DMS79 (cell line): ENCODE results near the gene CDH23.
"Not testable (repeated sequence)": the region's sequence is repeated elsewhere in the genome, so short reads cannot be mapped to it uniquely, and the experiment has no call there.

Experiments
- DNase-seq: peaks from one replicate; lab custom pipeline; 2025; lab: John Stamatoyannopoulos, UW

The CDH23 gene

DNA sequence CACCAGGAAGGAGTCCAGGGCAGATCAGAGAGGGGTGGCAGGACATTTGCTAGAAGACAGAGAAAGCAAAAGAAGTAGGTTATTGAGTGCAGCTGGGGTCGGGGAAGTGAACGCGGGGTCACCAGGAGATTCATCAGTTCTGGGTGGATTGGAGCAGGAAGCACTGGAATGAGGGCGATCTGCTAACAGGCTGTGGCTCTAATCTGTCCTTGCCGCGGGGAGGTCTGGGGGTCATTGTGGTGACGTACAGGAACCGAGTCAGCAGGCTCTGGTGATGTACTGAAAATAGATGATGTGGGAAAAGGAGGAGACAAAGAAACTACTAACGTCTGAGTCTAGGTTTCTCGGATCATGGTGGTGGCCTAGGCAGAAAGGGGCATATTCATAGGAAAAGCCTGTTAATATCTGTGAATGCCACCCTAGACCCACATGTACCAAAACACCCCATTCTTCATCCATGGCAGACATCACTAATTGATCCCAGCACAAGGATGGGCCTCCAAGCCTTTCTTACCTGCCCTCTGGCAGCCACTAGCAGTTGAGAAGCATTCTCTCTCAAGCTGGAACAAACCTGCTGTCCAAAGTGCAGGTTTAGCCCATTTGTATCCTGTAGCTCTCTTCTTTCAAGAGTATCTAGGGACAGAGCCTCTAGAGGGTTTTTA is 188.3 kb downstream of the CDH23 start:
- DNase-seq: no peak

DNA sequence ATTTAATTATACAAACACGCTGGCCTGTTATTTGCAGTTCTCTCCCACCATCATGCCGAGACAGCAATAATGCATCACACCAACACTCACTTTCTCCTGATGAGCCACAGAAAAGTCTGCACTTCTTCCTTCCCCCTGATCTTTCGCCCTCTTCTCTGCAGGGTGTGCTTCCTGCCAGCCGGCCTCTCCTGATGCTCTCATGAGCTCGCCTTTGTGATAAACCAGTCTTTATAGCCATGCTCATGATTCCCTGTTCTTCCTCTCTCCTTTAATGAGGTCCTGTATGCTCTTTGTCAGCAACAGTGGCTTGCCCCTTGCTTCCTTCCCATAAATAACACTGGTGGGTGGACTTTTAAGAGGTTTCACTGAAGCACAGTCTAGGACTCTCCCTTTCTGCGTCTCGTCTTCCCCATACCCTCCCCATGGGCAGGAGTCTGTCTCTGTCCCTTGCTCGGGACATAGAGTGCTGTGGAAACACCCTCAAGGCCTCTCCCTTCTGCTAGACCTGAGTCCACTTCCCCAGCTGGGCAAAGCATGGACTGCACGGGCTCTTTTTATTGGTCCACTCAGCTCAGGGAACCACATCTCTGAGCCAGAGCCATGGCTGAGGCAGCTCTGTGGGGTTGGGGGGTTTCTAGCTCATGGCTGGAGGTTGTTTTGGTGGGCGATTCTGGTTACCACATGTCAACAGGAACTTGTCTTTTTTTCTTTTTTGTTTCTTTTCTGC is 189.0 kb downstream of the CDH23 start:
- DNase-seq: no peak

DNA sequence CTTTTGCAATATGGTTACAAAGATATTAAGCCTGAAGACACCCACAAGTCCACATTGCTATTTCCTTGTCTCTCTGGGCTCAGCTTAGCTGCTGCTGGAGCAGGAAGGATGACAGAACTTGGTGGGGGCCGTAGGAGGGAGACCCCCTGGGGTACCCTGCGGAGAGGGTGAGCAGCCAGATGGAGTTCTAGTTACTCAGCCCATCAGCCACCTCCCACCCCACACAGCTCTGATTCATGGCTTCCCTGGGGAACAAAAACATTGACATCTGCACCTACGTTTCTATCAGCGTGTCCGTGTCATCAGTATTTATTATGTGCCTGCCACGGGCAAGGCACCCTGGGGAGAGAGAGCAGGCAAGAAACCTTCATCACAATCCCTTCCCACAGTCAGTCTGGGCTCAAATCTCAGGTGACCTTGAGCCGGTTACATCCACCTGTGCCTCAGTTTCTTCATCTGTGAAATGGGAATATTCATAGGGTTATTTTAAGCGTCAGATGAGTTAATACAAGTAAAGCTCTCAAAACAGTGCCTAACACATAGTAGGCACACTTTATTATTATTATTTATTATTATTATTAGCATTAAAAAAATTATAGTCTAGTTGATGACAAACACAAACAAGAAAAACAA is 191.3 kb downstream of the CDH23 start:
- DNase-seq: no peak

DNA sequence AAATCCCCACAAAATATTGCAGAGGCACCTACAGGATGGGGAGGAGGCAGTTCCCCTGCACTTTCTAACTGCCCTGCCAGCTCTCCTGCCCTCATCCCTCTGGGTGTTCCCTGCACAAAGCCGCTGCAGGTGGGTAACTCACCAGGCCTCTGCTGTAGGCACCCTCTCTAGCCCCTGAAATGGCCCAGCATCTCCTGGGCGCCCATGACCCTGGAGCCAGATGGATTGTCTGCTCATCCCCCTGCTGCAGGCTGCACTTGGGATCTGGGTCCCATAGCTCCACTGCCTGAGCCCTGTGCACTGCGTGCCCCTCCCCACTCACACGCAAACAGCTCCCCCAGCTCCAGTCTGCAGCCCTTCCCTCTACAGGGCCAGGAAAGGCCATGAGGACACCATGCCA is 192.0 kb downstream of the CDH23 start:
- DNase-seq: no peak

DNA sequence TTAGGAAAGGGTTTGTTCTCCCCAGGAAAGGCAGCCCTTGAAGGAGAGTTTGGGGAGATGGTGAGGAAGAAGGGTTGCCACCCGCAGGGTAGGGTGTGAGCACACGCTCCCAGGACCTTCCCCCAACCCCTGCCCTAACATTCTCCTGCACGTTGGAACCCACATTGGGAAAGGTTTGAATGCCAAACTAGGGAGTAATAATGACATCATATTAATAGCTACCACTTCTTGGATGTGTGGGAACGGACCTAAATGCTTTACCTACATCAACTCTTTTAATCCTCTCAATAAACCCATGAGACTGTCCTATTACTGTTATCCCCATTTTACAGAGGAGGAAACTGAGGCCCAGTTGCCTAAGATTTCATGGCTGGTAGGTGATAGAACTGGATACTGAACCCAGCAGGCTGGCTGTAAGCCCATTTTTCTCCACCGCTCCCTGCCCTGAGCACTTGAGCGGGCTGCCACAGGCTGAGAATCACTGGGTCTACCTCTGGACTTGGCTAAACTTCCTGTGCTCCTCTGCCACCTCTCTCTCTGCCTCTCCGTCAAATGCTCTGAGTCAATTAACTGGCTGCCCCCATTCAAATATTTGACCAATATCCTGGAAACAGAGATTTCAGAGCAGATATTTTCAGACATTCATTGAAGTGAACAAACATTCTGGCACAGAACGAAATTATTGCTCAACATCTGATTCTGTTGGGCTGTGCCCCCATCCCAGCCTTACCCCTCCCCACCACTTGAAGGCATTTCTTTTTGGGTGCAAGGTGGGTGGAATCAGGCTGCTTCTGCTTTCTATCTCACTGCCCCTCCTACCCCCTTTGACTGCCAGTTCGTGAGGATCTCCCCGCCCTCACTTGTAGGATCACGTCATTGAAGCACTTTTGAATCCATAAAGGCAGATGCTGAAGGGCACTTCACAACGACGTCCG is 193.2 kb downstream of the CDH23 start:
- peak; percentile 55 for DNase-seq

DNA sequence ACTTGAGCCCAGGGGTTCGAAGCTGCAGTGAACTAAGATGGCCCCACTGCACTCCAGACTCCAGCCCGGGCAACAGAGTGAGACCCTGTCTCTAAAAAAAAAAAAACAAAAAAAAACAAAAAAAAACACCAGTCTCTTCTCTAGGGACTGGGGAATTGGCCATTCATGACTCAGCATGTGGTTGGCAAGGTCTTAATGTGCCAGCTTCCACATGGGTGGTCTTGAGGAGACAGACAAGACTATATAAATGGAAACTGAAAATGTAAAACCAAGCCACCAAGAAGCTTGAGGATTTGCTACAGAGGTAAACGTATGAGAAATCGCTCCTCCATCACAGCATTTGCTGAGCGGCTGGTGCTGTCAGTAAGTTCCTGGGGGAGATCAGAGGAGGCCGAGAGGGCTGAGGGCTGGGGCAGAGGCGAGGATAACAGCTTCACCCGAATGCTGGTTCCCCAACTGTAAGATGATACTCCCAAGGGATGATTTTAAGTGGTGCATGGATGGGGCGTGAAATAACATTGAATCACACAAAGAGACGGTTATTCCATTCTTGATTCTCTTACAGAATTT is 194.1 kb downstream of the CDH23 start:
- DNase-seq: no peak

DNA sequence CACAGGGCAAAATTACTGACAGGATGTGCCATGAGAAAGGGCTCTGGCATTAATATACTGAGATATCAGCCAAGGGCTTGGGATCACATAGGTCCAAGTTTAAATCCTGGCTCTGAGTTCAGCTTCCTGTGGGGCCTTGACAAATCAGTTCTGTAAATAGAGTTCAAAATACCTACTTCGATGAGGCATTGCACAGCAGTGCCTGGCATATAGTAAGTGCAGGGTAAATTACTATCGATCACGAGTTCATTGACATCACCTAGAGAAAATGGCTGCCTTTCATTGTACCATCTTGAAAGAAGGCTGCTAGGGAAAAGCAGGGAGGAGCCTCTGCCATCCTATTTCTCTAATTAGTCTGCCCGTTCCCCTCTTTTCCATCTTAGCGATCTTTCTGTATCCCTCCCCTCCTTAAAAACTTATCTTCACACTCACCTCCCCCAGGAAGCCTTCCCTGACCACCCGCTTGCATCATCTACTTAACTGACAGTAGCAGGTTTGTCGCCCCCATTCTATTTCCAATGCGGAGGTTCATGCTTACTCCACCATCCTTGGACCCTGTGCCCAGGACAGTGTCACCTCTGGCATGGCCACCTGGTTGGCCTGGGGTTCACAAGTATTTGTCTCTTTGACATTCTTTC is 198.3 kb downstream of the CDH23 start:
- no peak for DNase-seq

DNA sequence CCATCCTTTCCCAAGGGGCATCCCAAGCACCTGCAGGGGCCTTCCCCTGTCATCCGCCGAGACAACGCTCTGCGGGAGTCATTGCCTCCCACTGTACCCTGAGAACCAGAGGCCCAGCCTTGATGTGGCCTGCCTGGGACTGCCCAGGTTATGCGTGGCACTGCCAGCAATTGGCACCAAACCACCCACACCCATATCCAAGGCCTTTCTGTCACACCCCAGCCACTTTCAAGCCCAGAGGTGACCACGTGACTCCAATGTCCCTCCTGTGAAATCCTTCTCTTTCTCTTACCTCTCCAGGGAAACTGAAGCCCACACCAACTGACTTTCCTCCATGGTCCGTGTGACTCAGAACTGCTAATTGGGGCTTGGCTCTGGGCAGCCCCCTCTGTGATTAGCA is 198.9 kb downstream of the CDH23 start:
- no peak for DNase-seq

DNA sequence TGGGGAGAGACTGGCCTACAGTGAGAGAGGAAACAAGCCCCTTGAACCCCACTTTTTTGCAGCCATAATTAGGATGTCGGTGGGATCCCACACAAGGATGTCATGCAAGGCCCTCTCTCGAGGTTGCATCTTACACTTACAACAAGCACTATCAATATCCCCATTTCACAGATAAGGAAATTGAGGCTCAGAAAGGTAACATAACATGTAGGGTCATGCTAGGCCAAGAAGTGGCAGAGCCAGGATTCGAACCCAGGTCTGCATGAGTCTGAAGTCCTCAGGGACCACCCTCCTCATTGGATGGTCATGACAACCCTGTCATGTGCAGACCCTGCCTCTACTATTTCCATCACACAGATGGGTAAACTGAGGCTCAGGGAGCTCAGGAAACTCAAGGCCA is 199.4 kb downstream of the CDH23 start:
- DNase-seq: no peak

DNA sequence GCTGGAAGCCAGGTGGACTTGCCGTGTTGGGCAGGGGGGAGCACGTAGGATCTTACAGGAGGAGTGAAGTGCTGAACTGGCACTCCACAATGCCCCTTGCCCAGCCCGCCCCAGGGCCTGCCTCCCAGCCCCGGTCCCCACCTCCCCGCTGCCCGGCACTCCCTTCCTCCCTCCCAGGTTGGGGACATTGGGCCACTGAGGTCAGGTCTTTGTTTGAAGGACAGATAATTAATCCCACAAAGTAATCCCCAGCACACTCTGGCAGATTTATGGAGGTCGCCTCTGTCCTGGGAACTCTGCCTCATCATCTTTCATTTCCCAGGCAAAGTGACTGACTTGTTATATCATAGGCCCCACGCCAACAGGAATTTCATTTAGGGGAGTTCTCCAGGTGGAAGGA is 200.0 kb downstream of the CDH23 start:
- no peak for DNase-seq

DNA sequence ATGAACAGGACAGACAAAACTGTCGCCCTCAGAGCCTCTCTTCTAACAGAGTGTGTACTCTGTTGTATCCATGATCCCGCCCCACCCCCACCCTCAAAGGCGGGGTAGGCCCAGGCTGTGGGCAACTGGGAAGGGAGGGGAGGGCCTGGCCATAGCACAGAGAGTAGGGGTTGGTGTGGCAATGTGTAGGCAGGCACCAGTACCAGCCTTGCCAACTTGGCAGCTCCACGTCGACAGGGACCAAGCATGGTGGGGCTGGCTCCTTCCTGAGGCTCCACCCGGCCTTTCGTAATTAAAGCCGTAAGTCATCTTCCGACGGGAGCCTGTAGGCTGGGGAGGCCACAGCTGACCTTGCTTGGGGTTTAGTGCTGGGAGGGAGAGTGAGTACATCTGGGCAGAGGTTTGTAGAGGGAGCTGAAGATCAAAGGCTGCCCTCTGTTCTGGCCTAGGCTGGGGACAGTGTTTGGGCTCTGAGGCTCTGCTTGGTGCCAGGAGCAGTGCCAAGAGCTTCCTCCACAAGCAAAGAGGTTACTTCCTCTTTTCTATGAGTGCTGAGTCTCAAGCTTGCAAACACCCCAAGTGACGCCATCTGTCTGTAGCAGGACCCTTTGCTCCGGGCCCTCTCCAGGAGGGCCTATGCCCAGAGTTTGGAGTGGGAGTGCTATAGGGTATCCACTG is 201.2 kb downstream of the CDH23 start:
- no peak for DNase-seq

DNA sequence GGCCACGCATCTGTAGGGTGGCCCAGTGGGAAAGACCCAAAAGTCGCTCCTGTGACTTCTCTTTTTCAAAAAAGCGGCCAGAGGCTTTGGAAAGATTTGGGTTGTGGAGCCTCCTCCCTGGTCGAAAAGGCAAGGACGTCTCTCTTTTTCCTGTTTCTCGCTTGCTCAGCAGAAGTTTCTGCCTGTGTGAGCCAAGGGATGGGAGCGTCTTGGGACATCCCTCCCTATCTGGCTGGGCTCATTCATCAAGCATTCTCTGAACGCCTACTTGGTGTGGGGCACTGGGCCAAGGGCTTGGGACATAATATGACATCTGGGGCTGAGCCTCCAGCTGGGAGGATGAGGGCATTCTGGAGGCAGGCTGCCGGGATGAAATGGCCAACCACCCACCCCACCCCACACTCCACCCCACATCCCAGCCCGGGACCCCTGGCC is 201.9 kb downstream of the CDH23 start:
- DNase-seq: no peak

DNA sequence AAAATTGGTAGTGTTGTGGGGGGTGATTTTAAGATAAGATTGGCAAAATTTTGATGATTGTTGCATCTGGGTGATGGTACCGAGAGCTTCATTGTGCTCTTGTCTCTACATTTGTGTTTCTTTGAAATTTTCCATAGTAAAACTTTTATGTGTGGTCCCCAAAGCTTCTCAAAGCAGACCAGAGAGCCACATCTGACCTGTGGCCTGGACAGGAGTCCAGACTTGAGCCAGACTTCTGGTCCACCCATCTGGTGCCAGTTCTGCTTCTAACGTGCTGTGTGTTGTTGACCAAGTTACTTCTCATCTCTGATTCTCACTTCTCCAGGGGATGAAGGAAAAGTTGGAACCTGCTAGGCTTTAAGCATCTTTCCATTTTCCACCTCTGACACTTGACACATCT is 202.8 kb downstream of the CDH23 start:
- DNase-seq: no peak

DNA sequence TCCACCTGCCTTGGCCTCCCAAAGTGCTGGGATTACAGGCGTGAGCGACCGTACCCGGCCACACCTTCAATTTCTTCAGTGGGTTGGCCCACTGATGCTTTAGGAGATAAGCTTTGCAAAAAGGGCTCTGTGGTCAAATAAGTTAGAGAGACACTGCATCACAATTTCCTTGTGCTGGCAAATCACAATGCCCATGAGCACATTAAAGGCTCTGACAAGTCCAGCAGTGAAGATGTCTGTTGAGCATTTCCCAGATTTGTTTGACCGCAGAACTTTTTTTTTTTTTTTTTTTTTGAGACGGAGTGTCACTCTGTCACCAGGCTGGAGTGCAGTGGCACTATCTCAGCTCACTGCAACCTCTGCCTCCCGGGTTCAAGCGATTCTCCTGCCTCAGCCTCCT is 203.5 kb downstream of the CDH23 start:
- DNase-seq: not testable (repeated sequence)

DNA sequence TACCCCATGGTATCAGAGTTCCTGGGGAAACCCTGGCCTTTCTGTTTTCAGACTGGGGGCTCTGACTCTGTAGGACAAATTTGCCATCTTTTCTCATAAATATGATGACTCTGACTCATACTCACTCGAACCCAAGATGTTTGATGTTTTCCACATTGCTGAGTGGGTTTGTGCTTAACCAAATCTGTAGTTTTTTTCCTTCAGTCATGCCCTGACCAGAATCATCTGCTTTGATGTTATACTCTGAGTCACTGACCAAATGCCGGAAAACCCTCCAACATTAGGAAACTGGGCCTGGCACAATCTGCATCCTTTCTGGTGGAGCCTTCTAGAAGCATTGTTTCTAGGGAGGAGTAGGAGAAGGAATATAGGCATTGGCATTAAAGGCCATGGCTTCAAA is 204.1 kb downstream of the CDH23 start:
- DNase-seq: no peak

DNA sequence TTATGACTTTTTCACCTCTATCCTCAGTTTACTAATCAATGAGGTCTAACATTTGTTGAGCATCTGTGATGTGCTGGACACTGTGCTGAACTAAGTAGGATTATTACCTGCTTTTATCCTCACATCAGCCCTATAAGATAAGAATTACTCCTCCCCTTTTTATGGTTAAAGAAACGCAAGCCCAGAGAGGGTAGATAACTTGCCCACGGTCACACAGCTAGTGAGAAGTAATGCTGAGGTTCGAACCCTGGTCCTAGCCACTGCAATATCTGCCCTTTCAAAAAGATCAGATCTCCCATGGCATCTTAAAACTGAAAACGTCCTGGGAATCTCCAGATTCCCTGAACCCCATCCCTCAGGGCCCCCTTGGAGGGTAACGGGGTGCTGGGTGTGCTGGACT is 204.6 kb downstream of the CDH23 start:
- no peak for DNase-seq

DNA sequence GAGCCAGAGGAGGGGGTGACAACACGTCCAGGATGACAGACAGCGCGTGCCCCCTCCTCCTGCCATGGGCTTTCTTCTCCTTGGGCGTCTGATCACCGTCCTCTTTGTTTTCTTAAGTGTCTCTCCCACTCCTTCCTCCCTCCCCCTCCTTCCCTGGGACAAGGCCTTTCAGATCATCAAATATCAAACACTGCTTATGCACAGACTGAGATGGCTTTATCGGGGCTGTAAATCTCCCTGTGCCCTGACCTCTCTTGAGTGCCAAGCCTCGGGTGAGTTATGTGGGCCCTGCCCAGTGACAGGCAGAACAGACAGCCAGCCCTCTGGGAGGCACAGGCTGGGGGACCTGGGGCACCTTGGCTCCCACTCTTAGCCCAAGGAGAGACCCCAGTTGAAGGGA is 206.4 kb downstream of the CDH23 start:
- DNase-seq: no peak

DNA sequence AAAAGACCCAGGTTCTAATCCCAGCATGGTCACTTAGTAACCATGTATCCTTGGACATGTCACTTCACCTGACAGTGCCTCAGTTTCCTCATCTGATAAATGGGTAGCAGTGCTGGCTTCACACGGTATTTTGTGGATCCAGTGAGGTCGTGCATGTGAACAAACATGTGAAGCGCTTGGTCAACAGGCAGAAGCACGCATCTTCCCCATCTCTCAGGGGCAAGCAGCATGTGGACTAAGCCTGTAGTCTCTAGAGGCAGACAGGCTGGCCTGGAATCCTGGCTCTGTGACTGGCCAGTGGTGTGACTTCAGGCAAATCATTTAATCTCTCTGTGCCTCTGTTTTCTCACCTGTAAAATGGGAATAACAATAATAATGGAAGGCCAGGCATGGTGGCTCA is 207.0 kb downstream of the CDH23 start:
- no peak for DNase-seq

DNA sequence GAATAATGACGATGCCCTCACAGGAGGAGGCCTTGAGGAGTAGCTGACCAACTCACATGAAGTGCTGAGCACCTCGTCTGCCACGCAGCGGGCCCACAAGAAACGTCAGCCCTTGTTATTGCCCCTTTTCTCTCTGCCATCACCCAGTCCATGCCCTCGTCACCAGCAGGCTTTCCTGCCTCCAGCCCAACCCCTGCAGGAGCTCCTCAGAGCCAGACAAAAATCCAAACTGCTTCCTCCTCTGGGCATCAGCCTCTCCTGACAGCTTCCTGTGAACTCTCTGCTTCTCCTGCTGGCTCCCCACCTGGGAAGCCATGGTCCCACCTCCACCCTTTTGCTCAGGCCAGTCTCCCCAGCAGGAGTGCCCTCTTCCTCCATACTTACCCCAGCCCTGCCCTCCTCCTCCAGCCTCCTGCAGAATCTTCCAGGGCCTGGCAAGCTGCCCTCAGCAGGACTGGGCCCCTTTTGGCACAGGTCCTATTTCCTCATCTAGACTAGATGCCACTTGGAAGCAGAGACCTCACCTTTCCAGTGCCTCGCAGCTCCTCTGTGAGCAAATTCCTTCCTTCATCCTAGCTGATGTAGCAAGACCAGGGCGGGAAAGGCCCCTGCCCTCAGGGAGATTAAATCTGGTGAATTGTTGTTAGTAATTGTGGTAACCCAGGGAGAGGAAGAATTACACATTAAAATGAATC is 207.8 kb downstream of the CDH23 start:
- DNase-seq: peak; percentile 20

DNA sequence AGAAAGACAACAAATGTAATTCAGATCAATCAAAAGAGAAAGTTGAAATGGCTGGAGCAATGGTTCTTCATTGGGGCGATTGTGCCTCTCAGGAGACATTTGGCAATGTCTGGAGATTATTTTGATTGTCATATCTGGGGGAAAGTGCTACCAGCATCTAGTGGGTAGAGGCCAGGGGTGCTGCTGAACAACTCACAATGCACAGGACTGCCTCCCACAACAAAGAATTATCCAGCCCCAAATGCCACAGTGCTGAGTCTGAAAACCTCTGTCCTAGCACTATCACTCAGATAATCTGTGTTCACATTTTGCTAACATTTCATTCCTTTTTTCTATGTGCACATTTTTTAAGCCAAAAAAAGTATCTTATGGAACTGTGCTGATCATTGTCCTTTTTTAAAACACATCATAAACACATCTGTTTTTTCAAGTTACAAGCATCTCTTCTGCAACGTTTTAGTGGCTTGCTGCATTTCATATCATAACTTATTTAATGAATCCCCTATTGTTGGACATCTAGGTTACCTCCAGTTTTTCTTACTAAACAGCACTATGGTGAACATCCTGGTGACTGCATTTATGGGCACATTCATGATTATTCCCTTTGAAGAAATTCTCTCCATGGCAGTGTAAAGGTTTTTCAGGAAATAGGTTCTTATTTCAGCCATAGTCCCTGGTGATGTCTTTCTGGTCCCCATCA is 208.7 kb downstream of the CDH23 start:
- no peak for DNase-seq
